Mucosa of gallbladder (tissue), 1 donor: Measurements from ENCODE around the gene IMPDH1. TPM values are rescaled to one million over a fixed set of nuclear protein-coding genes. Genes with fewer than 3 reads are reported as not detected.

Experiments used
- DNase-seq: peaks from one replicate; pipeline ENCODE4 v3.0.0-alpha.2; 2020; ENCODE audit warnings: low spot score
- total RNA-seq: library from RNA; stranded (reverse); gene quantifications from one replicate; pipeline ENCODE4 v1.2.1, GENCODE V29; 2021
- donor health status: DM: no; HTN: no; CAD: no.

Gene IMPDH1
- total RNA-seq, 1 donor from 2014 or later = 18.6 TPM

DNA sequence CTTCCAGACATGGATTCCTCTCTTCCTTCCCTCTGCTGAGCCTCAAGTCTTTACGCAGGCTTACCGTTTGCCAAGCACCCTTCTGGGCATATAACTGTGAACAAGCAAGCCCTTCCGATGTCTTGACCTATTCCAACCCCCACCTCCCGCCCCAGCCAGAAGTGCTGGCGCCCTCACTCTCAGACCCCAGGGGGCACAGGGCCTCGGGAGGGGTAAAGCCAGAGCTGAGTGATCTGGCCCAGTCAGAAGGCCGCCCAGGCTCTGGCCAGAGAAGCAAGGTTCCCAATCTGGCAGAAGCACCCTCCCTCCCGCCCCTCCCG is 49.5 kb downstream of the IMPDH1 start:
- DNase-seq = no peak

DNA sequence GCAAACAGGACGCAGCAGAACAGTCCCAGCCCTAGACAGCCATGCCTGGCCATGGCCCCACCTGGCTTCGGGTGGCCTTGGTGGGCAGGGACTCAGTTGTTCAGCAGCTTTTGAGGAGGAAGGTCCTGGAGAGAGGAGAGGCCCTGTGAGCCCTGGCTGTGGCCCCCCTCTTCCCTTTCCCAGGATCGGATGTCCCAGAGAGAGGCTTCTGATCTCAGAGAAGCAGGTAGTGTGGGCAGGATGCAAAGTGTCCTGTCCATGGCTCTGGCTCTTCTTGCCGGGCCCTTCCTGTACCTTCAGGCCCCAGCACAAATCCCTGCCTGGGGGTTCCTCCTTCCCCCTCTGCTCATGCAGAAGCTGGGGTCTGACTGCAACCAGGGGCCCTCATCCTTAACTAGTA is 49.8 kb downstream of the IMPDH1 start:
- no peak for DNase-seq

DNA sequence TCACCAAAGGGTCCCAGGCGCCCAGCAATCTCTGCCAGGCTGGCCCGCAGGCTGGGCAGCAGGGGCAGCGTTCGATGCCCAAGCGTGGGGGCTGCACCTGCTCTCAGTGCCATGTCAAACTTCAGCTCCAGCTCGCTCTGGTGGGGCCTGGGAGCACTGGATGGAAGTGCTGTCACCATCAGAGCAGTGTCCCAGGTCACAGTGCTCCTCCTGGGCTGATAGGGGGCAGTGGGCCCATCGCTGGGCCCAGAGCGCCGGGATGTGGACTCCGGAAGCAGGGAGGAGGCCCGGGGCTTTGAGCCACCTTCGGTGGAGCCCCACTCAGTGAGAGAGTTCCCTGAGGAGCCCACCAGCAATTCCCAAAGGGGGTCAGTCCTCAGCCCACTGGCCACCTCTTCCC is 50.4 kb downstream of the IMPDH1 start:
- DNase-seq = no peak

DNA sequence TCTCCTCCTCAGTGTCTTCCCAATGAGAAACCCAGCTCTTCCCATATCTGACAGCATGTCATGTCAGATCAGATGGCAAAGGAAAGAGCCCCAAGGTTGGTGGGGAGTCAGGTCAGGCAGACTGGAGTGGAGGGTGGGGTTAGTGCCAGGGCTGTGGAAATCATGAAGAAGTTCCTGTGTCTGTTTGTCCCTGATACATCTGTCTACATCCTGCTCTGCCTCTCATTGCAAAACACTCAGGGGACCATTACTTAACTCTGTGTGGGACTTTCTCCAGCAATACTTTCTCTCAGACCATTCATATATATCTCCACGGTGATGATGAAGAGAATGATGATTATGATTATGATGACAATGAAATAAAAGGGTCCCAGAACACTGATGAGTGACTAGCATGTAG is 51.5 kb downstream of the IMPDH1 start:
- no peak for DNase-seq

DNA sequence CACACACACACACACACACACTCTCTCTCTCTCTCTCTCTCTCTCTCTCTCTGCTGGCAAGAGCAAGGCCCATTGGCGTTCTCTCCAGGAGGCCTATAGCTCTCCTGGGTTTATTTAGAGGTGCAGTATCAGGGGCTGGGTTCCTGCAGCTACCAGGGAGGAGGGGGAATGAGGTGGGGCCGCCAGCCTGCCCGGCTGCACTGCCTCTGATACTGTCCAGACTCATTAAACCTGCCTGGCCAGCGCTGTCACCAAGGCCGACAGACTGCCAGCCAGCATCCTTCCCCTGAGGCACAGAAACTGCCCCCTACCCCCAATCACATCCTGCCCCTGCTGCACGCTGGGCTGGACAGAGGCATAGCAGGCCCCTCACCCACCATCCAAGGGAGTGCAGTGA is 52.6 kb downstream of the IMPDH1 start:
- no peak for DNase-seq

DNA sequence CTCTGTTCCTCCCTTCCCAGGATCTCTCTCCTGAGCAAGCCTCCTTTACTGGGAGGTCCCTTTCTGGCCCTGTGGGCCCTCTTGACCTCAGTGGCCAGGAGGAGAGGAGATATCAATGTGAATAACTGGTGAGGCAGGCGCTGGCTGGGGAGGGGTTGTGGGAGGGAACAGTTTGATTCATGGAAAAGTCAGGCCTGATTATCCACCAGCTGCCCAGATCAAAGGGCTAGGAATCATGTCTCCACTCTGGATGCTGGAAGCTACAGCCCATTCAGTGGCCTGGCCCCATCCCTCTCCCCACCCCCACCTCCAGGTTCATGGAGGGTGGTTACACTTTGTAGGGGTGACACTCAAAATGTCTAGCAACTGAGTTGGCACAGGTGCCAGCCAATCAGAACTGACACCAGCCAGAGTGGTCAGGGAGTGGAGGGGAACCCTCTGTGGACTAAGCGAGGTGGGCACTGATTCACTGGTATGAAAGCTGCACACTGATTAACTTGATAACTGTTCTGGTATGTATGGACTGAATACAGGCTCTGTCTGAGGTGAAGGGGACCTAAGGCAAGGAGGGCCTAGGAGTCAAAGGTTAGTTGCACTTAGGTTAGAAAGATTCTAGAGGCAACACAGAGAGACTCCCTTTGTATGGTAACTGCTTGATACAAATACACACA is 53.1 kb downstream of the IMPDH1 start:
- DNase-seq = no peak

DNA sequence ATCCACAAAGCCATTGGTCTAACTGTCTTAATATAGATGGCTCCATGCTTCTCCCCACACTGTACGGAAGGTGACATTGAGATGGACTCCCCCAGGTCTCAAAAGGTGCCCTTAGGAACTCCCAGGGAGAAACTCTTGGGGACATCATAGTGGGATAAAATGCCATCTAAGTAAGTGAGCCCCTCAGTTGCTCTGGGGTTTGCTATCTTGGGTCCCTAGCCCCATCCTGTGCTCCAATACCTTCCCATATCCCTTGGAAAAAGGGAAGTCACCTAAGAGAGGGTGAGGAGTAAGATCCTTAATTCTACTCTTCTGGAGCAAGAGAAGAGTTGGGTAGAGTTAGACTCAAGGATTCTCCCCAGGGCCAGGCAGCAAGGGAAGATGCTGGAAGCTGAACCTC is 56.2 kb downstream of the IMPDH1 start:
- DNase-seq = no peak

DNA sequence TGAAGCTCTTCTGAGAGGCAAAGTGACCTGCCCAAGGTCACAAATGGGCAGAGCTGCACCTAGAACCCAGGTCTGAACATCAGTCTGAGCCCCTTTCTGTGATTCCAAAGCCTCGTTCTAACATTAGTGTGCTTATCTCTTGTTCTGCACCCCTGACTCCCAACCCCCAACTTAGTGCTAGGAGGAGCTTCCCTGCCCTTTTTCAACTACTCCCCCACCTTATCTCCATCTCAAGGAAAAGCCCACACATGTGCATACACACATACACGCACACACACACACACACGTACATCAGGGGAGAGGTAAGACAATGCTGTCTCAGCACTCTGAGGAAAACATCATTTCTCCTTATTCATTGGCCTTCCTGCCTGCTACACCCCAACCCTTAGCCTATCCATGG is 56.6 kb downstream of the IMPDH1 start:
- DNase-seq = no peak

DNA sequence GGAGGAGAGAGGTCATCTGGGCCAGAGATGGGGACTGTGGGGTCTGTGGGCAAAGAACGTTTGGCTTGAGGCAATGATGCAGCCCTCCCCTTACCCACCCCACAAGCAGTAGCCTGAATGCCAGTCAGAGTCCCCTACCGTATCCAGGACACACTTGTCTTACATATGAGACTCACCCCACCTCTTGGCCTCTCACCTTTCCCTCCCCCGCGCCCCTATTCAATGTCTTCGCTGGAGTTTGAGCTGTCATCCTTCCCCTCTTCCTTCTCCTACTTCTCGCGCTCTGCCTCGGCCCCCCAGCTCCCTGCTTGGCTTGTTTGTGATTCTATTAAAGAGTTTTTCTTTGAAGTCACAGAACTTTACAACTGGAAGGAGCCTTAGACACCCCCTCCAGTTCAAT is 57.1 kb downstream of the IMPDH1 start:
- no peak for DNase-seq

DNA sequence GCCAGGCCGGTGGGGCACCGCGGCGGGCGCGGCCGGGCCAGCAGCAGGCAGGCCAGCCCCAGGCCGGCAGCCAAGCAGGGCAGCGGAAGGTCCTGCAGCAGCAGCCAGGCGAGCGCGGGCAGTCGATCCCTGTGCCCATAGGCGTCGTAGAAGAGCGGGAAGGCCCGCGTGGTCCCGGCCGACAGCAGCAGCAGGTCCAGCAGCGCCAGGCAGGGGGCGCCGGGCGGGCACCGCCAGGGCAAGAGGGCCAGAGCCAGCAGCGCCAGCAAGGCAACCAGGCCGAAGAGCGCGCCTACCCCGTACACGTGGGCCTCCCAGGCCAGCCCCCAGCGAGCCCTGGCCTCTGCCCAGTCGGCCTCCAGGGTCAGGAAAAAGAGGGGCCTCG is 57.6 kb downstream of the IMPDH1 start:
- no peak for DNase-seq

DNA sequence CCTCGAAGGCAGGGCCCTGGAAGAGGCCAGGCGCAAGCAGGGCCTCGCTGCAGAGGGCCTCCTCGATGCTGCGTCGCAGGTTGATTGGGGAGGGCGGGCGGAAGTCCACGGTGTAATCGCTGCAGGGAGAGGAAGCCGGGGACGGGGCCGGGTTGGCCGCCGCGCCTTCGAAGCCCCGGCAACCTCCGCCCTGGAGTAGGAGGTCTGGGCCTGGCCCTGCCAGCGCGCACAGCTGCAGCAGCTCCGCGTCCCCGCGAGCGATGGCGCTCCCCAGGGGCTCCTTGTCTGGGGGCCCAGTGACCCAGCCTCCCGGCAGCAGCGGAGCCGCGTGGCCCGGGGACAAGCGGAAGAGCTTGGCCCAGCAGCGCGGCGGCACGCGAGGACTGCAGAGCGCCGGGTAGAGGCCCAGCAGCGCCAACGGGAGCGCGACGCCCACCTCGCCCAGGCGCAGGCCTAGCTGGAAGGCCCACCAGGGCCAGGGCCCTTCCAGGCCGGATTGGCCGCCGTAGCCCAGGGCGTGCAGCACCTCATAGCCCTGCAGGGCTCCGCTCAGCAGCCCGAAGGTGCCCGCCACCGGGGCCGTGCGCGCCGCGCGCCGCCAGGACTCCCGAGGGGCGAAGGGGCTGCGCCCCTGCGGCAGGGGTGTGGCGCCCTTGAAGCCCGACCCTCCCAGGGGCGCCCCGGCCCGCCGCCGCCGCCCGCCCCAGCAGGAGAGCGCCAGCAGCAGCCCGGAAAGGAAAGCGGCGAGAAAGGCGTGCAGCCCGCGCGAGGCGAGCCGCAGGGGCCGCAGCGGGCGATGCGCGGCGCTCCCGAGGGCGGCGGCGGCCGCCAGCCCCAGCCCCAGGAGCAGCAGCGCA is 58.3 kb downstream of the IMPDH1 start:
- DNase-seq = no peak

DNA sequence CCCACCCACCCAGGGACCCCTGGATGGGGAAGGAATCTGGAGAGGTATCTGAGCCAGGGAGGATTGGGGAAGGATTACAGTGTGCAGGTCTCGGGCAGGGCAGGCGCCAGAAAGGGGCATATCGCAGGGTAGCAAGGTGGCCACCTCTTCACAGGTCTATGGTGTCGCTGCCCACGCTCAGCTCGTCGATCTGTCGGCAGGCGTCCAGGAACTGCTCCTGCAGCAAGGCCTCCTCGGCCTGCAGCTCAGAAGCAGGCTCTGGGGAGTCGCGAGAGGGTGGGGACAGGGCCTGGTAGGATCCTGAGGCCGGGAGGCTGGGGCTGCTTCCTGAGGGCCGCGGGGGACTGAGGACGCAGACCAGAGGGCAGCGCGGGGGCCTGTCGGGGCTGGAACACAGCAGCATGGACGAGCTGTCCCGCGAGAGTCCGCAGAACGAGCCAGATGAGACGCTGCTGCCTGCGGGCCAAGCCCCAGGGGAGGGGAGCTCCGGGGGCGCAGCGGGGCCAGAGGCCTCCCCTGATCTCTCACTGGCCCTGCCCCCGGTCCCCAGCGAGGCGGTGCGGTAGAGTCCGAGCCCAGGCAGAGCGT is 59.0 kb downstream of the IMPDH1 start:
- DNase-seq = no peak

DNA sequence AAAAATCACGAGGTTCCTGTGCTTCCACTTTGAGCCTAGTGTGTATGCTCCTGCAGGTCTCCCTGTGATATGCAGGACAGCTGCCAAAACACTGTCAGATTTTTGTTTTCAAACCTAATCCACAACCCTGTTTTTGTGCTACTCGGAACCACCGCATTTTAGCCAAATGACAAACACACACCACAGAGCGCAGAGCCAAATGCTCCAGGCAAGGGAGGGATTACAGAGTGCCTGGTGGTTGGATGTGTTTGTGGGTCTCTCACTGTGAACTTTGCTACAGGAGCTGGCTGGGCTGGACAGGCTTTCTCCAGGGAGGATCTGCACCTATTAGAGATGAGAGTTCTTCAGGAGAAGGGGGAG is 60.3 kb downstream of the IMPDH1 start:
- DNase-seq = no peak

DNA sequence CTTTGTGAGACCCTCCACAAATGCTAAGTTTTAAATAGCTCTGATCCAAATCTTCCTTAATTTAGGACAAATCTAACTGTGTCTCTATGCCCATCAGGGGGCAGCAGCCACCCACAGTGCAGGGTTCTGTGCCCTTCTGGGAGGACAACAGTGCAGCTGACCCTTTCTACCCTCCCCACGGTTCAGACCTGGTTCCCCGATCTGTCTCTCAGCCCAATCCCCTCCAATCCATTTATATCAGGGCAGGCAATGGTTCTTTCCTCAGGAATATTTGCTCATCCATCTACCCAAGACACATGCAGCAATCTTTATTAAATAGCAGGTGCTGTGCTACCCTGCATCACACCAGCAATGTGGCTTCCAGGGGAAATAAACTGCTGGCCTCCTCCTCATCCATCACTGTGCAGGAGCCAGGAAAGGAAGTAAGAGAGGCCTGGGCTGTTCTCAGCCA is 62.1 kb downstream of the IMPDH1 start:
- no peak for DNase-seq

DNA sequence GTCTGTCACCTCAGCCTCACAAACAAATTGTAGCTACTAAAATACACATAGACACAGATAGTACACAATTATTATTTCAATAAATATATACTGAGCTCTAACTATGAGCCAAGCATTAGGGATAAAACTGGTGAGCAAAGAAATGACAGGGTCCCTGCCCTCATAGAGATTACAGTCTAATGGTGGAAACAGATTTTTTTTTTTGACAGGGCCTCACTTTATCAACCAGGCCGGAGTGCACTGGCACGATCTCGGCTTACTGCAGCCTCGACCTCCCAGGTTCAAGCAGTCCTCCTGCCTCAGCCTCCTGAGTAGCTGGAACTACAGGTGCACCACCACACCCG is 65.4 kb downstream of the IMPDH1 start:
- DNase-seq = no peak

DNA sequence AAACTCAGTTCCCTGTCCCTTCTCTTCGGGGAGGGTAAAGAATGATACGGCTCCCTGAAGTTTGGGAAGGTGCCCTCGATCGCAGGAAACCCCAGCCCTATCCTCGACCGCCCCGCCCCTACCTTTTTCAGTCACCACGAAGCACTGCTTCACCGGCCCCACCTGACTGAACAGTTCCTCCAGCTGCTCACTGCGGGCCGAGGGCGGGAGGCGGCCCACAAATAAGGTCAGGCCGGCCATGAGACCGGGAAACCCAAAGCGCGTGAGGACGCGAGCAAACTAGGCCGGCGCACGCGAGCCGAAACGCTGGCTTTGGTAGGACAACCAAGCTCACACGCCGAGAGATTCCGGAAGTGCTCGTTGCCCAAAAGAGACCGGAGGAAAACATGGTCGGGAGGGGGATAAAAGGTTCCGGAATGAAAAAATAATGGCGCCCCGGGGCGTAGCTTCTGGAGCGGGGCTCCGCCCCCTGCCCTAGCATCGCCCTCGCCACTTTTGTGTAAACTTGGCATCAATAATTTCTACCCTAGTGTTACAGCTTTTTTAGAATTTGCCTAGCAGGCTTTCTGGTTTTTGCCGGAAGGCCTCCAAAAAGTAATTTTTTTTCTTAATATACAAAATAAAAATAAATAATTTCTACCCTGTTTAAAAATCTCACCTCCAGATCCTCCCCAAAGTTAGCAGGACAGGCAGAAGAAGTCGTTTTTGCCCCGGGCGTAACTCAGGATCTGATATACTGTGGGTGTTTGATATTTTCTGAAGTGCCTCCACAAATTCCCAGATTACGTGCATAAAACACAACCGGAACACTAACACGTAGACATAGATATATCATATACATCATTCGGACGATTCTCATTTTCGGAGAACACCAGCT is 66.0 kb downstream of the IMPDH1 start, which contains the start of gene RBM28:
Gene RBM28 (minus strand): TSS at position 355 of the 877 bp plus-strand sequence. CDS start 115 bp downstream, at position 240.
- peak; percentile 86 for DNase-seq

Other genes with a start within 250 kb of the IMPDH1 start
- gene LEP, start 168.7 kb downstream of the IMPDH1 start, total RNA-seq = not detected
- 23.5 TPM for gene RBM28, start 66.1 kb downstream of the IMPDH1 start, total RNA-seq
- 0.63 TPM for gene PRRT4, start 48.3 kb downstream of the IMPDH1 start, total RNA-seq
- 7.4 TPM for gene HILPDA, start 45.9 kb upstream of the IMPDH1 start, total RNA-seq
- 19.4 TPM for gene METTL2B, start 66.8 kb upstream of the IMPDH1 start, total RNA-seq